Spleen (tissue), 11 donors: ENCODE data around the gene OBP2A. TPM values are rescaled to one million over a fixed set of nuclear protein-coding genes. Genes with fewer than 3 reads are reported as not detected.

Experiments used
- DNase-seq: peaks from one replicate; pipeline ENCODE4 v3.0.0-alpha.2; 2020
- H3K27ac ChIP-seq, 8 donors: fragments of 200-600 bp; sonication (generic) in 7 of 8; 1 replicate in 4 of 8; 2 replicates in 4 of 8; pipeline versions ENCODE4 v1.5.0 to v1.8.0; 2016 to 2021; ENCODE audit warnings: inconsistent platforms in 4 of 8, mild to moderate bottlenecking in 4 of 8, moderate library complexity in 1 of 8
- H3K27me3 ChIP-seq, 7 donors: fragments of 200-600 bp; sonication (generic) in 6 of 7; replicated peaks in 1 of 7; 1 replicate in 4 of 7; 2 replicates in 3 of 7; pipeline versions ENCODE4 v1.5.0 to v1.8.0; 2016 to 2021; ENCODE audit warnings: inconsistent platforms in 3 of 7, mild to moderate bottlenecking in 1 of 7
- H3K36me3 ChIP-seq, 6 donors: fragments of 200-600 bp; sonication (generic) in 5 of 6; 1 replicate in 4 of 6; 2 replicates in 2 of 6; pipeline versions ENCODE4 v1.5.0 to v1.8.0; 2016 to 2021; ENCODE audit warnings: inconsistent platforms in 2 of 6
- H3K4me1 ChIP-seq, 6 donors: fragments of 200-600 bp; sonication (generic) in 5 of 6; 1 replicate in 3 of 6; 2 replicates in 3 of 6; pipeline versions ENCODE4 v1.5.0 to v1.8.0; 2016 to 2021; ENCODE audit warnings: inconsistent platforms in 3 of 6
- H3K4me3 ChIP-seq, 8 donors: fragments of 200-600 bp; sonication (generic) in 7 of 8; 1 replicate in 4 of 8; 2 replicates in 4 of 8; pipeline versions ENCODE4 v1.5.0 to v1.8.0; 2016 to 2021; ENCODE audit warnings: inconsistent platforms in 4 of 8, mild to moderate bottlenecking in 4 of 8, moderate library complexity in 2 of 8
- H3K9me3 ChIP-seq, 8 donors: fragments of 200-600 bp; sonication (generic) in 7 of 8; 1 replicate in 4 of 8; 2 replicates in 4 of 8; pipeline versions ENCODE4 v1.5.0 to v1.8.0; 2016 to 2021; ENCODE audit warnings: inconsistent platforms in 4 of 8
- POLR2A ChIP-seq, 3 donors: fragments of 450-650 bp; IDR thresholded peaks; one replicate each; pipeline ENCODE4 v1.5.1; 2017; ENCODE audit warnings: antibody characterized with exemption in 3 of 3, mild to moderate bottlenecking in 1 of 3
- POLR2AphosphoS5 ChIP-seq, 3 donors: sonication (generic); formaldehyde crosslinking; IDR thresholded peaks; one replicate each; pipeline ENCODE4 v1.5.1; 2017; ENCODE audit warnings: antibody characterized with exemption in 3 of 3
- WGBS, 5 donors: extraction: QIAGEN DNeasy Blood & Tissue Kit in 3 of 5; methylation state at CpG; one replicate each; pipeline versions ENCODE4 v1.1.5 to v1.1.7; 2013 to 2018; 5-methylcytosine and 5-hydroxymethylcytosine counted together
- intact Hi-C: fragments of 100-400 bp; cut with DNase I; formaldehyde crosslinking; loops from one replicate; pipeline ENCODE4 v1.15.0; 2023; ENCODE audit warnings: low total_unique reads
- polyA plus RNA-seq, 3 donors: library from polyadenylated mRNA; stranded (reverse); fragments of 200-250 nt; gene quantifications; one replicate each; pipeline ENCODE4 v1.2.1, GENCODE V29; 2013
- total RNA-seq, 7 donors: library from RNA; depleted of rRNA in 3 of 7; stranded (reverse); fragments of >200 nt in 3 of 7; fragmentation: NEBNext Ultra II Directional in 4 of 7; extraction: Animal tissue kit (Norgen Biotek cat#: 25700) in 4 of 7; gene quantifications; one replicate each; pipeline versions ENCODE4 v1.1.0 to v1.2.1, GENCODE V29; 2016 to 2021
- TF ChIP-seq, protein P1 (sequence below), 11 experiments: fragments of 200-600 bp in 7 of 11; fragments of 450-650 bp in 4 of 11; sonication (generic) in 4 of 11; IDR thresholded peaks in 8 of 11; conservative IDR thresholded peaks in 3 of 11; 1 replicate in 7 of 11; 2 replicates in 4 of 11; pipeline versions ENCODE4 v1.4.0 to v1.8.0; 2016 to 2021; ENCODE audit warnings: antibody characterized with exemption in 11 of 11, inconsistent platforms in 4 of 11, mild to moderate bottlenecking in 1 of 11
- donor health status: healthy with polysubstance abuse.
- donor health status: DM: no; HTN: no; CAD: no; lungs with moderate emphysema.
- donor health status: DM: no; HTN: no; CAD: no.
- donor health status: Bipolar disorder and iron deficiency.
- donor health status: healthy.
- donor health status: DM: no; HTN: no; CAD: no.
- donor health status: DM: yes; HTN: yes; CAD: no.

The OBP2A gene
- total and polyA plus RNA-seq, 10 donors: 0.40 TPM; not detected in 9

- H3K27me3 ChIP-seq: peaks cover 0 to 27% (median 0%) of the 10 kb centered on the region in 7 donors
- 77 to 83% (median 79%) methylated on average over 9 to 17 of the region's 17 CpGs for WGBS, 5 donors
- DNase-seq: peak; percentile 56
- H3K27ac ChIP-seq: no peak overlapping the region
- H3K4me1 ChIP-seq: no peaks in the 10 kb centered on the region
- TF ChIP-seq, protein P1, sequence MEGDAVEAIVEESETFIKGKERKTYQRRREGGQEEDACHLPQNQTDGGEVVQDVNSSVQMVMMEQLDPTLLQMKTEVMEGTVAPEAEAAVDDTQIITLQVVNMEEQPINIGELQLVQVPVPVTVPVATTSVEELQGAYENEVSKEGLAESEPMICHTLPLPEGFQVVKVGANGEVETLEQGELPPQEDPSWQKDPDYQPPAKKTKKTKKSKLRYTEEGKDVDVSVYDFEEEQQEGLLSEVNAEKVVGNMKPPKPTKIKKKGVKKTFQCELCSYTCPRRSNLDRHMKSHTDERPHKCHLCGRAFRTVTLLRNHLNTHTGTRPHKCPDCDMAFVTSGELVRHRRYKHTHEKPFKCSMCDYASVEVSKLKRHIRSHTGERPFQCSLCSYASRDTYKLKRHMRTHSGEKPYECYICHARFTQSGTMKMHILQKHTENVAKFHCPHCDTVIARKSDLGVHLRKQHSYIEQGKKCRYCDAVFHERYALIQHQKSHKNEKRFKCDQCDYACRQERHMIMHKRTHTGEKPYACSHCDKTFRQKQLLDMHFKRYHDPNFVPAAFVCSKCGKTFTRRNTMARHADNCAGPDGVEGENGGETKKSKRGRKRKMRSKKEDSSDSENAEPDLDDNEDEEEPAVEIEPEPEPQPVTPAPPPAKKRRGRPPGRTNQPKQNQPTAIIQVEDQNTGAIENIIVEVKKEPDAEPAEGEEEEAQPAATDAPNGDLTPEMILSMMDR (IDR thresholded peaks at IDR 0.05 in 8 of 11, conservative IDR thresholded peaks at IDR 0.05 in 3 of 11): no peak
- TF ChIP-seq POLR2AphosphoS5 (IDR thresholded peaks at IDR 0.05) (no peak), POLR2A (IDR thresholded peaks at IDR 0.05) (no peak)
- intact Hi-C loops: no loop called here
- H3K9me3 ChIP-seq: peaks cover 0 to 11% (median 6%) of the 10 kb centered on the region in 8 donors
- H3K4me3 ChIP-seq: no peak overlapping the region
- no peaks in the 10 kb centered on the region for H3K36me3 ChIP-seq
Observed at GRCh38 chr9:135514342-135515082, 31.4 kb upstream of the OBP2A start.

- WGBS, 5 donors: 84 to 88% (median 87%) methylated on average over 7 to 31 of the region's 31 CpGs
- Histone ChIP-seq H3K9me3 (peaks cover 0 to 2% (median 0%) of the 10 kb centered on the region in 8 donors), H3K27ac (no peak overlapping the region), H3K36me3 (no peaks in the 10 kb centered on the region), H3K4me1 (no peaks in the 10 kb centered on the region), H3K27me3 (peaks cover 0 to 27% (median 0%) of the 10 kb centered on the region in 7 donors), H3K4me3 (no peak overlapping the region)
- intact Hi-C loops: no loop called here
- DNase-seq: peak; percentile 66
- TF ChIP-seq, protein P1 (IDR thresholded peaks at IDR 0.05 in 8 of 11, conservative IDR thresholded peaks at IDR 0.05 in 3 of 11): no peak
- TF ChIP-seq POLR2A (IDR thresholded peaks at IDR 0.05) (no peak), POLR2AphosphoS5 (IDR thresholded peaks at IDR 0.05) (no peak)
Observed at GRCh38 chr9:135515083-135515951, 30.6 kb upstream of the OBP2A start.

DNA sequence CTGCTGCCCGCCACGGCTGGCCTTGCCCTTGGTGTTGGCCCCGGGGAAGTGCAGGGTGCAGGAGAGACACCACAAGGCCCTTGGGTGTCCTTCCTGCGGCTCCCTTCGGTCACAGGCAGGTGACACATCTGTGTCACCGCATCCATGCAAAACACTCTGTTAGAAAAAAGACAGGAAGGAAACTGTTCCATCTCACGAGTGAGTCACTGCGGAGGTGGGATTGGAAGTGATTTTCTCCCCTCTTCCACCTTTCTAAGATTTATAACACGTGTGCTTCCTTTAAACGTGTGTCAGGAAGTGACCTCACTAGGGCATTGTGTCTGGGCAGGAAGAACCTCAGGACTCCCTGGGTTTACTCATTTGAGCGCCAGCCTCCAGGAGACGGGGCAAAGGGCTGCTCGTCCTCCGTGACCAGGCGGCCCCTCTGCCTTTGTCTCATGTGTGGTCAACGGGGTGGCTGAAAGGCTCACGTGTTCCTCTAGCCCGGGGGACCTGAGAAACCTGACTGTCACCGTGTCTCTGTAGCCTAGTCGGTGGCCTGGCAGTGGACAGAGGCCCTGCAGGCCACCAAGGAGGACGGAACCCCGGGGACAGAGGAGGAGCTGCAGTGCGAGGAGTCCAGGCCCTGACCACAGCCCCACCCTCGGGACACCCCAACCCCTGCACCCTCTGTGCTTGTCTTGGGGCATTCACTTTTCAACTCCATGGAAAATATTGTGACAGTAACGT lies 29.6 kb upstream of the OBP2A start:
- no peak for TF ChIP-seq POLR2A (IDR thresholded peaks at IDR 0.05)
- no peak for TF ChIP-seq POLR2AphosphoS5 (IDR thresholded peaks at IDR 0.05)
- TF ChIP-seq, protein P1 (IDR thresholded peaks at IDR 0.05 in 8 of 11, conservative IDR thresholded peaks at IDR 0.05 in 3 of 11): no peak
- Histone ChIP-seq H3K4me1 (no peaks in the 10 kb centered on the region), H3K9me3 (no peaks in the 10 kb centered on the region), H3K4me3 (no peak overlapping the region), H3K27me3 (peaks cover 0 to 32% (median 0%) of the 10 kb centered on the region in 7 donors), H3K36me3 (no peaks in the 10 kb centered on the region), H3K27ac (no peak overlapping the region)
- WGBS, 5 donors: 46 to 57% (median 51%) methylated on average over 25 of the region's 25 CpGs
- DNase-seq: peak; percentile 40
- intact Hi-C loops: no loop called here
